Measurements from ENCODE around the gene CUBN.

- TF ChIP-seq CTCF (IDR thresholded peaks at IDR 0.05) = no peak
- no peak for TF ChIP-seq EP300 (IDR thresholded peaks at IDR 0.05)
- TF ChIP-seq POLR2A (IDR thresholded peaks at IDR 0.05) = no peak
- TF ChIP-seq POLR2AphosphoS5 (IDR thresholded peaks at IDR 0.05) = no peak
Measured at GRCh38 chr10:17067376-17068264, 62.0 kb downstream of the CUBN start.
